Natural killer cell (primary cell): ENCODE measurements around the gene PARVG. TPM values are rescaled to one million over a fixed set of nuclear protein-coding genes. Genes with fewer than 3 reads are reported as not detected.

Experiments
- ATAC-seq, 3 donors: fragments of 150-1000 bp in 2 of 3; fragments of 200-7000 bp in 1 of 3; cut with Tn5 transposase; 1 replicate in 1 of 3; 2 replicates in 2 of 3; pipeline ENCODE4 v1.10.0; 2021; ENCODE audit warnings: mild to moderate bottlenecking in 2 of 3, moderate library complexity in 2 of 3
- DNase-seq, 2 donors: peaks; one replicate each; pipeline versions ENCODE4 v3.0.0 to v3.0.0-alpha.2; 2013 to 2021; ENCODE audit warnings: mixed read lengths in 1 of 2
- H3K27ac ChIP-seq: one replicate; pipeline ENCODE4 v1.5.1; 2013; ENCODE audit warnings: mild to moderate bottlenecking, low read length
- H3K27me3 ChIP-seq: one replicate; pipeline ENCODE4 v1.6.1; 2013; ENCODE audit warnings: low read length; ENCODE audit not compliant: control insufficient read depth, insufficient read depth
- H3K36me3 ChIP-seq: one replicate; pipeline ENCODE4 v1.6.1; 2013; ENCODE audit warnings: low read length; ENCODE audit not compliant: control insufficient read depth, insufficient read depth
- H3K4me1 ChIP-seq: one replicate; pipeline ENCODE4 v1.6.1; 2013; ENCODE audit warnings: low read length; ENCODE audit not compliant: control insufficient read depth, insufficient read depth
- H3K4me3 ChIP-seq: one replicate; pipeline ENCODE4 v1.5.1; 2013; ENCODE audit warnings: low read length
- H3K9me3 ChIP-seq: one replicate; pipeline ENCODE4 v1.6.1; 2013; ENCODE audit warnings: low read length; ENCODE audit not compliant: control insufficient read depth, insufficient read depth
- H3K27ac Mint-ChIP-seq, 2 donors: one replicate each; pipeline ENCODE4 v1.8.0; 2022; ENCODE audit warnings: mild to moderate bottlenecking in 2 of 2, mixed read lengths in 2 of 2, moderate library complexity in 1 of 2
- H3K27me3 Mint-ChIP-seq, 2 donors: one replicate each; pipeline ENCODE4 v1.8.0; 2022; ENCODE audit warnings: low read depth in 2 of 2, mixed read lengths in 2 of 2
- H3K36me3 Mint-ChIP-seq: one replicate; pipeline ENCODE4 v1.8.0; 2022; ENCODE audit warnings: mixed read lengths
- H3K4me1 Mint-ChIP-seq, 2 donors: one replicate each; pipeline ENCODE4 v1.8.0; 2022; ENCODE audit warnings: mixed read lengths in 2 of 2
- H3K4me3 Mint-ChIP-seq: one replicate; pipeline ENCODE4 v1.8.0; 2022; ENCODE audit warnings: mild to moderate bottlenecking, moderate library complexity, mixed read lengths
- H3K9me3 Mint-ChIP-seq, 2 donors: one replicate each; pipeline ENCODE4 v1.8.0; 2022; ENCODE audit warnings: mixed read lengths in 2 of 2
- WGBS: methylation state at CpG from one replicate; pipeline ENCODE4 v1.1.7; 2013; ENCODE audit warnings: missing lambda C conversion rate; ENCODE audit not compliant: insufficient coverage; 5-methylcytosine and 5-hydroxymethylcytosine counted together
- intact Hi-C: fragments of 100-400 bp; cut with micrococcal nuclease; formaldehyde crosslinking; loops from one replicate; pipeline ENCODE4 v1.14.2; 2022
- total RNA-seq, 4 donors: library from RNA; stranded (reverse); fragments of 120-200 nt in 1 of 4; gene quantifications; one replicate each; pipeline versions ENCODE4 v1.2.3 to v1.2.4, GENCODE V29; 2013 to 2022
- TF ChIP-seq, protein P1 (sequence below): fragments of 200-600 bp; IDR thresholded peaks from one replicate; pipeline ENCODE4 v1.8.0; 2022; ENCODE audit warnings: antibody characterized with exemption

The PARVG gene
- total RNA-seq, 3 donors from 2014 or later (not counting 1 experiment from before 2014, with no cell fraction given), result 130 to 146 (median 131) TPM

DNA sequence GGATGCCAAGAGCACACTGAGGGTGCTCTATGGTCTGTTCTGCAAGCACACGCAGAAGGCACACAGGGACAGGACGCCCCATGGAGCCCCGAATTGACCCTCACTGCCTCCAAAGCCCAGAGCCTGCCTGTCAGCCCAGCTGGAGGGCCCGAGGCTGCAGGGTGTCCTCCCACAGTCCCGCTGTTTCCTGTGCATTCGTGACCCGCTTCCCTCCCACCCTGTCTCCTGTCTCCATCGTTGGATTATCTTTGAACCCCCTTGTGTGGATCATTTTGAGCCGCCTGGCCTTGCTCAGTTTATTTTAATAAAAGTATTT is 25.6 kb downstream of the PARVG start:
- TF ChIP-seq, protein P1, sequence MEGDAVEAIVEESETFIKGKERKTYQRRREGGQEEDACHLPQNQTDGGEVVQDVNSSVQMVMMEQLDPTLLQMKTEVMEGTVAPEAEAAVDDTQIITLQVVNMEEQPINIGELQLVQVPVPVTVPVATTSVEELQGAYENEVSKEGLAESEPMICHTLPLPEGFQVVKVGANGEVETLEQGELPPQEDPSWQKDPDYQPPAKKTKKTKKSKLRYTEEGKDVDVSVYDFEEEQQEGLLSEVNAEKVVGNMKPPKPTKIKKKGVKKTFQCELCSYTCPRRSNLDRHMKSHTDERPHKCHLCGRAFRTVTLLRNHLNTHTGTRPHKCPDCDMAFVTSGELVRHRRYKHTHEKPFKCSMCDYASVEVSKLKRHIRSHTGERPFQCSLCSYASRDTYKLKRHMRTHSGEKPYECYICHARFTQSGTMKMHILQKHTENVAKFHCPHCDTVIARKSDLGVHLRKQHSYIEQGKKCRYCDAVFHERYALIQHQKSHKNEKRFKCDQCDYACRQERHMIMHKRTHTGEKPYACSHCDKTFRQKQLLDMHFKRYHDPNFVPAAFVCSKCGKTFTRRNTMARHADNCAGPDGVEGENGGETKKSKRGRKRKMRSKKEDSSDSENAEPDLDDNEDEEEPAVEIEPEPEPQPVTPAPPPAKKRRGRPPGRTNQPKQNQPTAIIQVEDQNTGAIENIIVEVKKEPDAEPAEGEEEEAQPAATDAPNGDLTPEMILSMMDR, result no peak
- ATAC-seq, result no peak
- H3K27ac Mint-ChIP-seq, result no peak overlapping the region

DNA sequence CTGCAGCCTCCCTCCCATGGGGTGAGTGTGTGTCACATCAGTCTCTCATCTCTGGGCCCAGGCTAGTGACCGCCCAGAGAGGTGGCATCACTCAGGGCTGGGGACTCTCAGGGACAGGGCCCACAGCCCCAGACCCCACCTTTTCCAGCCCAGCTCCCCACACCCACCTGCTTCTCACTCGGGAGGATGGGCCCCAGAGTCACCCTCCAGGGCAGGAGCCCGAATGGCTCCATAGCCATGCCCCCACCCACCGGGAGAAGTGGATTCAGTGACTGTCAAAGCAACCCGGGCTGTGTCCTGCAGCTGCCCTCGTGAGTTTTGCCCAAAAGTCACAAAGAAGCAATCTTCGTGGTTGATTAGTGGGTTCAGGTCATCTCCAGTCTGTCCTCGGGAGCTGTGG is 26.0 kb downstream of the PARVG start:
- H3K4me1 Mint-ChIP-seq, result peaks cover 29 to 37% of the 10 kb centered on the region in 2 donors
- 94% methylated on average over 8 of the region's 8 CpGs for WGBS
- TF ChIP-seq, protein P1, result no peak
- H3K9me3 Mint-ChIP-seq, result peaks cover 3 to 11% of the 10 kb centered on the region in 2 donors
- H3K36me3 Mint-ChIP-seq, result peaks cover 22% of the 10 kb centered on the region
- no peaks in the 10 kb centered on the region for H3K9me3 ChIP-seq
- H3K4me3 ChIP-seq, result no peak overlapping the region
- intact Hi-C loops, result no loop called here
- peaks cover 6% of the 10 kb centered on the region for H3K4me1 ChIP-seq
- no peak overlapping the region for H3K27ac ChIP-seq
- peaks cover 6% of the 10 kb centered on the region for H3K36me3 ChIP-seq
- no peak for DNase-seq
- H3K4me3 Mint-ChIP-seq, result no peak overlapping the region
- peak overlapping the region in 1 of 2 donors; percentile 59 for H3K27ac Mint-ChIP-seq
- ATAC-seq, result no peak
- no peaks in the 10 kb centered on the region for H3K27me3 Mint-ChIP-seq
- no peaks in the 10 kb centered on the region for H3K27me3 ChIP-seq

More for the DNA sequence above, 25.6 kb downstream of the PARVG start:
- H3K4me1 Mint-ChIP-seq, result peaks cover 27 to 35% of the 10 kb centered on the region in 2 donors
- H3K27me3 Mint-ChIP-seq, result no peaks in the 10 kb centered on the region
- Histone ChIP-seq H3K36me3 (peaks cover 8% of the 10 kb centered on the region), H3K27ac (no peak overlapping the region), H3K4me3 (no peak overlapping the region), H3K4me1 (peaks cover 6% of the 10 kb centered on the region), H3K27me3 (no peaks in the 10 kb centered on the region), H3K9me3 (no peaks in the 10 kb centered on the region)
- intact Hi-C loops, result no loop called here
- H3K9me3 Mint-ChIP-seq, result peaks cover 3 to 11% of the 10 kb centered on the region in 2 donors
- WGBS, result 96% methylated on average over 9 of the region's 9 CpGs
- H3K4me3 Mint-ChIP-seq, result no peak overlapping the region
- DNase-seq, result no peak
- H3K36me3 Mint-ChIP-seq, result peaks cover 22% of the 10 kb centered on the region

DNA sequence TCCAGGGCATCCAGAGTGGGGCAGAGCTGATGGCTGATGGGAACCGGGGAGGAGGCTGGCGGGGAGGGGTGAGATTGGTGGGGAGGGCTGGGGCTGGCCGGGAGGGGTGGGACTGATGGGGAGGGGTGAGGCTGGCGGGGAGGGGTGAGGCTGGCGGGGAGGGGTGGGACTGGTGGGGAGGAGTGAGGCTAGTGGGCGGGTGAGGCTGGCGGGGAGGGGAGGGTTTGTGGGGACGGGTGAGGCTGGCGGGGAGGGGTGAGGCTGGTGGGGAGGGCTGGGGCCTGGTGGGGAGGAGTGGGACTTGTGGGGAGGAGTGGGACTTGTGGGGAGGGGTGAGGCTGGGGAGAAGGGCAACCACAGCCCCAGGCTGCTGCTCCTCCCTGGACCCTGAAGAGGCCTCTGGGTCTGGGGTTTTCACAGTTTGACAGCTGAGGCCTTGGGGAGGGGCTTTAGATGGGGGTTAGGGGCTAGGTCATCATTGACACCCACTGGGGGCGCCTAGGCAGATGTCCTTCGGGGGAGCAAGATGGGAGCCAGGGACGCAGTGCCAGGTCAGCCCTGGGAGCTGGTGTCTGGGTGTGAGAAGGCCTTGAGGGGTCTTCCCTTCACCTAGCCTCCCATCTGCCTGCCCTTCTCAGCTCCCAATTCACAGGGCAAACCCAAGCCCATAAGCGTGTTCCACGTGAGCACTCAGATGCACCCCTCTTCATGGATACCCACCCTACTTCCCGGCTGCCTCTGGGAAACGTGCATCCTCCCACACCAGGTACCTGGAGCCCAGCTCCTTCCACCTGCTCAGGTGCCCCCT is 26.7 kb downstream of the PARVG start:
- Mint-ChIP-seq H3K27ac (peak overlapping the region; percentile 59 to 81), H3K9me3 (peaks cover 3 to 11% of the 10 kb centered on the region in 2 donors), H3K36me3 (peaks cover 22% of the 10 kb centered on the region), H3K4me1 (peaks cover 29 to 40% of the 10 kb centered on the region in 2 donors), H3K4me3 (no peak overlapping the region), H3K27me3 (no peaks in the 10 kb centered on the region)
- ATAC-seq (no peak), DNase-seq (no peak)
- Histone ChIP-seq H3K9me3 (no peaks in the 10 kb centered on the region), H3K36me3 (peaks cover 6% of the 10 kb centered on the region), H3K27me3 (no peaks in the 10 kb centered on the region), H3K4me1 (peaks cover 6% of the 10 kb centered on the region), H3K27ac (no peak overlapping the region), H3K4me3 (no peak overlapping the region)
- intact Hi-C loops, result no loop called here
- WGBS, result 82% methylated on average over 15 of the region's 16 CpGs
- TF ChIP-seq, protein P1, result no peak

DNA sequence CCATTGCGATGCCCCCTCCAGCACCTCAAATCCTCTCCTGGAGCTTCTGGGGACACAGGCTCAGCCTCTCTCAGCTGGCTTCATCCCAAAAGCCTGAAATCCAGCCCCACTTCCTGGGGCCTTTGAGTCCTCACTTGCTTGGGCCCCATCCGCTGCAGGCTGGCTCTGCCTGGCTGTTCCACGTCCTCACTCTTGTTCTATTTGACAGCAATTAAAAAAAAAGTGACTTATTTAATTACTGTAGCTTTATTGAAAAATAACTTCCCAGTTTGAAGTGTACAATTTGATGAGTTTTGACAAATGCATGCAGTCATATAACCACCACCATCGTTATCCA is 27.2 kb downstream of the PARVG start:
- DNase-seq, result no peak
- peaks cover 29 to 40% of the 10 kb centered on the region in 2 donors for H3K4me1 Mint-ChIP-seq
- H3K27ac Mint-ChIP-seq, result peak overlapping the region; percentile 59 to 81
- intact Hi-C loops, result no loop called here
- TF ChIP-seq, protein P1, result no peak
- no peak for ATAC-seq
- H3K27me3 ChIP-seq, result no peaks in the 10 kb centered on the region
- H3K4me3 Mint-ChIP-seq, result peak overlapping the region; percentile 31
- peaks cover 3 to 11% of the 10 kb centered on the region in 2 donors for H3K9me3 Mint-ChIP-seq
- H3K36me3 ChIP-seq, result peaks cover 6% of the 10 kb centered on the region
- no peak overlapping the region for H3K27ac ChIP-seq
- peaks cover 6% of the 10 kb centered on the region for H3K4me1 ChIP-seq
- H3K27me3 Mint-ChIP-seq, result no peaks in the 10 kb centered on the region
- 95% methylated on average over 3 of the region's 4 CpGs for WGBS
- H3K36me3 Mint-ChIP-seq, result peaks cover 18% of the 10 kb centered on the region
- H3K9me3 ChIP-seq, result no peaks in the 10 kb centered on the region
- no peak overlapping the region for H3K4me3 ChIP-seq
